ENCODE data around the gene CRY1. TPM values are rescaled to one million over a fixed set of nuclear protein-coding genes. Genes with fewer than 3 reads are reported as not detected.

The CRY1 gene
- total and polyA plus RNA-seq, 9 of the 15 experiments (the other 6 are each of a cell fraction or from before 2014, with no cell fraction given): 8.7 to 33.3 (median 25.2) TPM

DNA sequence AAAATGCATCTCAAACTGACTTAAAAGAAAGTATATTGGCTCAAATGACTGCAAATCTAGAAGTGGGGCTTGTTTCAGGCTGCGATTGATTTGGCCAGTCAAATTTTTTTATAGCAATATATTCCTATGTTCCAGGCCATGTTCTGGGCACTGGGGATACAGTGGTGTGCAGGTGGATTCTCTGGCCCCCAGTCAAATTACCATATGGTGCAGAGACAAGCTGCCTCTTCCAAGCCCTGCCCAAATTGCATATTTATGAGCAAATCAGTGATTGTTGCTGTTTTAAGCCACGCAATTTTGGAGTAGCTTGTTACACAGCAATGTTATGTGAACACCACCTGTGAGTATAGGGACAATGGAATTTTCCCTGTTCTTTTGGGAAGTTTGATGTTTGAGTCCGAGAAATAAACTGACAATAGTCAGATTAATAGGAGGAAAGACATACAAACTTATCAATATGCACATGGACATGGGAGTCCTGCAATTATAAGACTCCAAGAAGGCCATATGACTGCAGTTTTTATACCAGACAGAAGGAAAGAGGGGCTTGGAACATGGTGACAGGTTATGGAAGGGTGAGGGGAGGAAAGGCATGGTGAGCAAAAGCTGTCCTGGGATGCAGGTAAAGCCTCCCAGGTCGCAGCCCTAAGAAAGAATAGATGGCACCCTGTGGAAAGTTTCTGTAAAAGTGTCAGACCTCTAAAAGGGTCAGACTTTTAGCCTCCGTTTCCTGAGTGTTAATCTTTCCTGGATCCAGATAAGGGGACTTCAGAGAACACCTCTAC lies 13.1 kb upstream of the CRY1 start (continued):
- TF ChIP-seq, protein P1, sequence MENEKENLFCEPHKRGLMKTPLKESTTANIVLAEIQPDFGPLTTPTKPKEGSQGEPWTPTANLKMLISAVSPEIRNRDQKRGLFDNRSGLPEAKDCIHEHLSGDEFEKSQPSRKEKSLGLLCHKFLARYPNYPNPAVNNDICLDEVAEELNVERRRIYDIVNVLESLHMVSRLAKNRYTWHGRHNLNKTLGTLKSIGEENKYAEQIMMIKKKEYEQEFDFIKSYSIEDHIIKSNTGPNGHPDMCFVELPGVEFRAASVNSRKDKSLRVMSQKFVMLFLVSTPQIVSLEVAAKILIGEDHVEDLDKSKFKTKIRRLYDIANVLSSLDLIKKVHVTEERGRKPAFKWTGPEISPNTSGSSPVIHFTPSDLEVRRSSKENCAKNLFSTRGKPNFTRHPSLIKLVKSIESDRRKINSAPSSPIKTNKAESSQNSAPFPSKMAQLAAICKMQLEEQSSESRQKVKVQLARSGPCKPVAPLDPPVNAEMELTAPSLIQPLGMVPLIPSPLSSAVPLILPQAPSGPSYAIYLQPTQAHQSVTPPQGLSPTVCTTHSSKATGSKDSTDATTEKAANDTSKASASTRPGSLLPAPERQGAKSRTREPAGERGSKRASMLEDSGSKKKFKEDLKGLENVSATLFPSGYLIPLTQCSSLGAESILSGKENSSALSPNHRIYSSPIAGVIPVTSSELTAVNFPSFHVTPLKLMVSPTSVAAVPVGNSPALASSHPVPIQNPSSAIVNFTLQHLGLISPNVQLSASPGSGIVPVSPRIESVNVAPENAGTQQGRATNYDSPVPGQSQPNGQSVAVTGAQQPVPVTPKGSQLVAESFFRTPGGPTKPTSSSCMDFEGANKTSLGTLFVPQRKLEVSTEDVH (IDR thresholded peaks at IDR 0.05; ENCODE audit: low read depth, partially characterized antibody): no peak
- TF ChIP-seq RFX5 (IDR thresholded peaks at IDR 0.05; ENCODE audit: low read depth, low read length) (no peak), RBM14 (IDR thresholded peaks at IDR 0.05; ENCODE audit: borderline replicate concordance, insufficient read depth, low read depth, low read length) (no peak), PTRF (tag; IDR thresholded peaks at IDR 0.05) (no peak), SLC30A9 (CRISPR knock-in tag; IDR thresholded peaks at IDR 0.05) (no peak), BRF1 (IDR thresholded peaks at IDR 0.05; ENCODE audit: borderline replicate concordance, extremely low read depth, insufficient read length) (no peak), MED1 (CRISPR knock-in tag; IDR thresholded peaks at IDR 0.05; ENCODE audit: borderline replicate concordance) (no peak), ZNF146 (CRISPR knock-in tag; IDR thresholded peaks at IDR 0.05; ENCODE audit: unreplicated experiment) (no peak), HMGN3 (IDR thresholded peaks at IDR 0.05; ENCODE audit: borderline replicate concordance, extremely low read depth, insufficient read length, low read depth, low read length) (no peak), ZNF696 (CRISPR knock-in tag; conservative IDR thresholded peaks at IDR 0.05) (no peak)

All from K562 (cell line).